ENCODE results near the gene MECP2.

- TF ChIP-seq CTCF (IDR thresholded peaks at IDR 0.05) (no peak), POLR2A (IDR thresholded peaks at IDR 0.05) (no peak)
Measured at GRCh38 chrX:154082396-154083125, 15.0 kb downstream of the MECP2 start.

Data from thyroid gland (tissue), 4 donors.